Adipose tissue (tissue), 3 donors: ENCODE results near the gene GPR132. TPM values are rescaled to one million over a fixed set of nuclear protein-coding genes. Genes with fewer than 3 reads are reported as not detected.
"Not testable (repeated sequence)": the region's sequence is repeated elsewhere in the genome, so short reads cannot be mapped to it uniquely, and the experiment has no call there.

Experiments
- H3K27ac ChIP-seq: one replicate; pipeline ENCODE4 v1.5.1; 2013; ENCODE audit warnings: low read depth, low read length
- WGBS, 3 donors: extraction: QIAGEN DNeasy Blood & Tissue Kit; methylation state at CpG; one replicate each; pipeline ENCODE4 v1.1.7; 2013; 5-methylcytosine and 5-hydroxymethylcytosine counted together
- polyA plus RNA-seq, 3 donors: library from polyadenylated mRNA; stranded (reverse); fragments of 200-250 nt; gene quantifications; one replicate each; pipeline ENCODE4 v1.2.3, GENCODE V29; 2013
- donor health status: healthy with polysubstance abuse.
- donor health status: Bipolar disorder and iron deficiency.
- donor health status: healthy.

Gene GPR132
- polyA plus RNA-seq: 1 to 10 TPM in 2 of 3 donors, under 1 TPM in 1; 0.37 to 2.7 (median 2.4) TPM

GRCh38 chr14:105065280-105066228 is at the start of gene GPR132:
TSS of gene GPR132 (minus strand) at chr14:105065430. CDS start at chr14:105055420, 10,010 bp downstream.
- no peak within 1 kb of the TSS for H3K27ac ChIP-seq
- WGBS, 3 donors: 45 to 74% (median 51%) methylated on average over 22 of the region's 22 CpGs

- not testable (repeated sequence) for H3K27ac ChIP-seq
- WGBS, 3 donors: 89 to 96% (median 93%) methylated on average over 8 of the region's 8 CpGs
These were observed 44.0 kb upstream of the GPR132 start for GRCh38 chr14:105109243-105109642.

- WGBS, 3 donors: 73 to 78% (median 77%) methylated on average over 7 of the region's 7 CpGs
- no peak overlapping the region for H3K27ac ChIP-seq
These were observed 43.3 kb upstream of the GPR132 start for GRCh38 chr14:105108516-105108864.

- 59 to 78% (median 73%) methylated on average over 9 of the region's 9 CpGs for WGBS, 3 donors
- no peak overlapping the region for H3K27ac ChIP-seq
These were observed 42.7 kb upstream of the GPR132 start for GRCh38 chr14:105107781-105108515.

- WGBS, 3 donors: 91 to 96% (median 92%) methylated on average over 7 of the region's 7 CpGs
- no peak overlapping the region for H3K27ac ChIP-seq
These were observed 42.1 kb upstream of the GPR132 start for GRCh38 chr14:105107351-105107750.

- 70 to 73% (median 71%) methylated on average over 7 of the region's 7 CpGs for WGBS, 3 donors
- no peak overlapping the region for H3K27ac ChIP-seq
These were observed 39.9 kb upstream of the GPR132 start for GRCh38 chr14:105105158-105105557.

- 96 to 97% (median 97%) methylated on average over 3 of the region's 3 CpGs for WGBS, 3 donors
- H3K27ac ChIP-seq: no peak overlapping the region
These were observed 37.7 kb upstream of the GPR132 start for GRCh38 chr14:105102893-105103292.

GRCh38 chr14:105102361-105102870 is 37.2 kb upstream of the GPR132 start:
- no peak overlapping the region for H3K27ac ChIP-seq
- 88 to 96% (median 93%) methylated on average over 7 of the region's 7 CpGs for WGBS, 3 donors

GRCh38 chr14:105100910-105101309 is 35.7 kb upstream of the GPR132 start:
- no peak overlapping the region for H3K27ac ChIP-seq

GRCh38 chr14:105099778-105100177 is 34.5 kb upstream of the GPR132 start:
- 71 to 91% (median 85%) methylated on average over 6 of the region's 6 CpGs for WGBS, 3 donors
- no peak overlapping the region for H3K27ac ChIP-seq

More at GRCh38 chr14:105100910-105101309, 35.7 kb upstream of the GPR132 start:
- 93 to 94% (median 93%) methylated on average over 4 of the region's 4 CpGs for WGBS, 3 donors

- WGBS, 3 donors: 82 to 98% (median 87%) methylated on average over 8 of the region's 8 CpGs
- H3K27ac ChIP-seq: no peak overlapping the region
These were observed 33.1 kb upstream of the GPR132 start for GRCh38 chr14:105098316-105098715.

GRCh38 chr14:105097794-105098127 is 32.5 kb upstream of the GPR132 start:
- H3K27ac ChIP-seq: no peak overlapping the region

GRCh38 chr14:105096206-105096875 is 31.1 kb upstream of the GPR132 start:
- no peak overlapping the region for H3K27ac ChIP-seq
- WGBS, 3 donors: 84 to 93% (median 89%) methylated on average over 15 of the region's 15 CpGs

More at GRCh38 chr14:105097794-105098127, 32.5 kb upstream of the GPR132 start:
- 81 to 95% (median 87%) methylated on average over 7 of the region's 7 CpGs for WGBS, 3 donors

- H3K27ac ChIP-seq: no peak overlapping the region
- WGBS, 3 donors: 71 to 96% (median 94%) methylated on average over 7 of the region's 7 CpGs
These were observed 30.1 kb upstream of the GPR132 start for GRCh38 chr14:105095236-105095805.

GRCh38 chr14:105094193-105094907 is 29.1 kb upstream of the GPR132 start:
- 69 to 70% (median 69%) methylated on average over 14 of the region's 14 CpGs for WGBS, 3 donors
- H3K27ac ChIP-seq: no peak overlapping the region

- 1 to 2% (median 1%) methylated on average over 34 to 76 of the region's 76 CpGs for WGBS, 3 donors
- no peak overlapping the region for H3K27ac ChIP-seq
These were observed 28.4 kb upstream of the GPR132 start for GRCh38 chr14:105093431-105094192.

- 2 to 4% (median 2%) methylated on average over 36 to 46 of the region's 46 CpGs for WGBS, 3 donors
These were observed 27.8 kb upstream of the GPR132 start for GRCh38 chr14:105093038-105093430.

More at GRCh38 chr14:105093038-105093430, 27.8 kb upstream of the GPR132 start:
- H3K27ac ChIP-seq: no peak overlapping the region
